Measurements from ENCODE around the gene FAM227A.
"Not testable (repeated sequence)": the region's sequence is repeated elsewhere in the genome, so short reads cannot be mapped to it uniquely, and the experiment has no call there.

The FAM227A gene

DNA sequence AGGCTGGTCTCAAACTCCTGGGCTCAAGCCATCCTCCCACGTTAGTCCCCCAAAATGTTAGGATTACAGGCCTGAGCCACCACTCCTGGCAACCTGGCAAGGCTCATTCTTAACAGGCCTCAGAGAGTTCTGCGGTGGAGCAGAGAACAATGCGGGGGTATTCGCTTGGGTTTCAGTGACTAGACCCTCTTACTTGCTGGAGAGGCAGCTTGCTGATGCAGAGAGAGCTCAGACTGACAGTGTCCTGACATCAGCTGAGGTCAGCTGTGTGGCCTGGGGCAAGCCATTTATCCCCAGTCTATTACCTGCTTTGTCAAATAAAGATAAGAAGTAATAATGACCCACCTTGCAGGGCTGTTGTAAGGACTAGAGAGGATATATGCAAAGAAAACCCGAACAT lies 46.0 kb downstream of the FAM227A start:
- DNase-seq, result no peak

DNA sequence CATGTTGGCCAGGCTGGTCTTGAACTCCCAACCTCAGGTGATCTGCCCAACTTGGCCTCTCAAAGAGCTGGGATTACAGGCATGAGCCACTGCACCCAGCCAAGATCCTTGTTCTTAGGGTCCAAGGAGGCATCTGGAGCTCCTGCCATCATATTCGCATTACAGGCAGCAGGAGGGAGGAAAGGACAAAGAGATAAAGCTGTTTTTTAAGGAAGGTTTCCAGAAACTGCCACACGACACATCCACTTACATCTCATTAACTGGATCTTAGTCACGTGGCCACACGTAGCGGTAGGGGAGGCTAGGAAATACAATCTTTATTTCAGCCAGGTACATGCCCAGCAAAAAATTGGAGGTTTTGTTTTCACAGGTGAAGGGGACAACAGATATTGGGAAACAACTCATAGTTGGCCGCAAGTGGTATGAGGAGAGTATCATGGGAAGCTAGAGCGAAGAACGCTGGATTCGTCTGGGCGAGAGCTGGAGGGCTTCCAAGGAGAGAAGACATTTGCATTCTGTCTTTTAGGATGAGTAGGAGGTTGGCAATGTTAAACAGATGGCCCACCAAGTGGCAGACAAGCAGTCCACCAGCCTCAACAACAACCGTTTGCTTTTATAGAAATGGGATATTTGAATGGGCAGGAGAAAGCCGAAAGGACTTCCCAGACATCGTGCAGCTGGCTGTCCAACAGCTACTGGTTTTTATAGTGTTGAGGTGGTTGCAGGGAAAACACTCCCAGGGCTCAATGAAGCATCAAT lies 47.0 kb downstream of the FAM227A start:
- DNase-seq, result no peak

DNA sequence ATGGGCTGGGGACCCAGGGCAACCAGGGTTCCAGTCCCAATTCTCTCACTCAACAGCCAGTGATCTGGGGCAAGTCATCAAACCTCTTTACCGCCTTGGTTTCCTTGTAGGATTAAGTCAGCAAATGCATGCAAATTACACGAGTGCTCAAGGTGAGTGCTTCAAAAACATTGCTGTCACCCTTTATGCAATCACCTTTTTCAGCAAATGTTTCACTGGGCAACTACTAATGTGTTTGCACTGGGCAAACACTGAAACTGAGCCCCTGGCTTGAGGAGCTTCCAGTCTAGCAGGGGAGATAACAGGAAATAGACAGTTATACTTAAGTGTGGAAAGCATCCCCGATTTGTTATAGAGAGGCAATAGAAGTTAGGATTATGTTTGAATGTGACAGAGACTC lies 48.5 kb downstream of the FAM227A start:
- DNase-seq, result no peak

GRCh38 chr22:38602166-38602565 lies 54.0 kb downstream of the FAM227A start:
- no peak for DNase-seq

- no peak for DNase-seq
Measured at GRCh38 chr22:38601221-38601764, 54.9 kb downstream of the FAM227A start.

DNA sequence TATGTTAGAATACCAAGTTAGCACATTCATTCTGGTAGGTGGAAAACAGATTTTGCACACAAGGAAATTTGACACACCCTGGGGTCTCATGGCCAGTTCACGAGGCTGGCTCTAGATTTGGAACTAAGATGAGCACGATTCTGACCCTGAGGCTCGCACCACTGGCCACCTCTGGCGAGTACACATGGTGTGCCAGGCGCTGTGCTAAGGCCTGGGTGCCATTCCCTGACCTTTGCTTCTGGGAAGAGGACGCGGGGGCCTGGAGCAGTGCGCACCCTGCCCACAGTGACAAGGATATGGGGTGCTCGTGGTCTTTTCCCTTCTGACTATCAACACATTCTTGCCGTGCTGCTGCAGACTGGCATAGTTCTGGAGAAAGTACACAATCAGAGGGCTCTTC lies 56.7 kb downstream of the FAM227A start:
- DNase-seq, result no peak

DNA sequence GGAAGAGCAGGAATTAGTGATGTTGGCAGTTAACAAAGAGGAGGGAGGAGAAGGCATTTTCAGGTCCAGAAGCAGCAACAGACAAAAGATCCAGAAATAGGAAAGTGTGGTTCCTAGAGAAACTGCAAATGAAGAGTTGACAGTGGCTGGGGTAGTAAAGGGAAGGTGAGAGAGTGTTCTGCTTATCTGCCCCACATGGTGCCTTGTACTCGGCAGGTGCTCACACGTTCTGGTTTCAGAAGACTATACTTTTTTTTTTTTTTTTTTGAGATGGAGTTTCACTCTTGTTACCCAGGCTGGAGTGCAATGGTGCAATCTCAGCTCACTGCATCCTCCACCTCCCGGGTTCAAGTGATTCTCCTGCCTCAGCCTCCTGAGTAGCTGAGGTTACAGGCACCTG lies 73.3 kb downstream of the FAM227A start:
- not testable (repeated sequence) for DNase-seq

DNA sequence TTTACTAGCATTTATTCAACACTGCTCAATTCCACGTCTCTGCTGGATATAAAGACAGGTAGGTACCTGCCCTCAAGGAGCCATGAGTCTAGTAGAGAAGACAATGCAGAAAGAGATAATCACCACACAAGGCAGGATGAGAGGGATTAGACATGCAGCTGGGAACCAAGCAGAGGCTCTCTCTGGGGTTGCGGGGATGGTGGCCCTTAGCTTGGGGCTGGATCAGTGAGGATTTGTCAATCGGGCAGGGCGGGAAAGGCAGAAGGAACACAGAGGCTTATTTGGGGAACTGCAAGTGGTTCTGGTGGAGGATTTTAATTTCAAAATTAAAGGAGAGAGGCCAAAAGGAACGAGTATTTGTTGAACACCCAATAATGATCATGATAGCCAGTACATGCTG lies 77.7 kb downstream of the FAM227A start:
- DNase-seq, result no peak

- peak; percentile 56 for DNase-seq
Measured at GRCh38 chr22:38572065-38572464, 84.1 kb downstream of the FAM227A start.

- DNase-seq, result peak; percentile 34
Measured at GRCh38 chr22:38570779-38571364, 85.3 kb downstream of the FAM227A start.

GRCh38 chr22:38569972-38570778 lies 86.0 kb downstream of the FAM227A start, which contains the start of gene DMC1:
Gene DMC1 (minus strand): TSS chr22:38570183. CDS start chr22:38568256, 1,927 bp downstream.
- peak; percentile 97 for DNase-seq

DNA sequence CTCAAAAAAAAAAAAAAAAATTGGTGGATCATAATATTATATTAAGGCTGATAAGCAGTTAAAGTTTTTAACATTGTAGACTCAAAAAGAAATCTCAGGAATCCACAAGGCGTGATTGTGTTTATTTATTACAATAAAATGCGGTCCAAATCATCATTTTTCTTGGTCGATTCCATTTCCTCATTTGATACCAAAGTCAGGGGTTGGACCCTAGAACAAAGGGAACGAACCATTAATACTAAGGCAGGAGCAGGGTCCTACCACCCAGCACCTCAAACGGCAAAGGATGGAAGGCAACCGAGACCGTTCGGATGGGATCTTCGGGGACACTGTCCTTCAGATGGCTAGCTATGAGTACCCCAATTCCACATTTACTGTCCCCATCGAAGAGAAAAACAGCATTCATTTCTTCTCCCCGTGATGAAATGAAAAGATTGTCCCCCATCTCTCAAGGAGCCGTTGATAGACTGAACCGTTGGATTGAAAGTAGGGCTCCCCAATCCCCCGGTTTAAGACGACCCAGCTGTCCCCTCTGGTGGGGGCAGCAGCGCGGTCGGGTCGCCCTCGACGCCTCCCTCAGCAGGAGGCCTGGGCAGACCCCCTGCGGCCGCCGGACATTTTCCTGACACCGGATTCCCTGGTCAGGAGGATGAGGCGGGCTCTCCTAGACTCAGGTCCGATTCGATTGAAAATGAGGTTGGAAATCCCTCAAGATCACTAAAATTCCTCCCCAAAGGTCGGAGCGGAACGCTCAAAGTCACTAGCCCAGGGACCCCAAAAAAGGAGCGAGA lies 86.8 kb downstream of the FAM227A start:
- DNase-seq, result no peak

GRCh38 chr22:38567531-38568285 lies 88.5 kb downstream of the FAM227A start:
- no peak for DNase-seq

- no peak for DNase-seq
Measured at GRCh38 chr22:38566726-38567504, 89.3 kb downstream of the FAM227A start.

DNA sequence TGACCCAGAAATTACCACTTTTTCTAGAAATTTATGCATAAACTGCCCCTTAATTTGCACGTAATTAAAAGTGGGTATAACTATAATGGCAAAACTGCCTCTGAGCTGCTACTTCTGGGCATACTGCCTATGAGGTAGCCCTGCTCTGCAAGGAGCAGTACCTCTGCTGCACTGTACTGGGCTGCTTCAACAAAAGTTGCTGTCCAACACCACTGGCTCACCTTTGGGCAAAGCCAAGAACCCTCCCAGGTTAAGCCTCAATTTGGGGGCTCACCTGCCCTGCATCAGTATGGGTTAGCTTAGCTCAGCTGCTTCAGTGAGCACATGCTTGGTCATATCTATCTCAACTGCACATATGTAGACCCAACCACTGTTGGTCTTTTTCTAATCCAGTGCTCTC lies 90.8 kb downstream of the FAM227A start:
- DNase-seq, result no peak

DNA sequence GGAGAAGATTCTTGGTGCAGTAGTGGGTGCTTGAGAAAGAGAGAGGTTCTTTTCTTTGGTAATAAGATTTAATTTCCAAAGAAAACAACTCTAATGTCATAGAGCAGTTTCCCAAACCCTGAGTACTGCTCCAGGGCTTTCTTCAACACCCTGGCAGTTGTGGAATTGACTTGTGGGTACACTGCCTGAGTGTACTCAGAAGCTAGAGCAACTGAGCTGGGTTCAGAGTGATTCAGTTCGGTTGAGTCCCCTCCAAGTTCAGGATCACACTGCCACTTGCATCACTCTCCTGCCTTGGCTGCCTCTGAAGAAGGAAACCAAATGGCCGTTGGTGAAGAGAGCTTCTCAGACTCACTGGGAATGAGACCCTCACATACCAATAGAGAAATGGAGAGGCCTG lies 91.5 kb downstream of the FAM227A start:
- no peak for DNase-seq

DNA sequence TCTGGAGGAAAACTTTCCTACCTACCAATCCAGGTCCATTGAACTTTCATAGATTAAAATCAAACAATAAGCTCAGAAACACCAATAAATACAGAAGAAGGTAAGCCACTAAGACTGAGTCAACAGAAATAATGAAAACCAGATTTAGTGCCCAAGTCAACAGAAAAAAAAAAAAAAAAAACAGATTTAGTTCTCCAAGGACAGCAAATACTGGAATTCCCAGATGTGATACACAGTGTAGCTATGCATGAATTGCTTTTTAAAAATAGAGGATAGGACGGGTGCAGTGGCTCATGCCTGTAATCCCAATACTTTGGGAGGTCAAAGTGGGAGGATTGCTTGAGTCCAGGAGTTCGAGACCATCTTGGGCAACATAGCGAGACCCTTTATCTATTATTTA lies 101.9 kb downstream of the FAM227A start:
- no peak for DNase-seq

GRCh38 chr22:38549101-38549894 lies 106.9 kb downstream of the FAM227A start:
- DNase-seq, result no peak

GRCh38 chr22:38540701-38541100 lies 115.5 kb downstream of the FAM227A start:
- no peak for DNase-seq

- no peak for DNase-seq
Measured at GRCh38 chr22:38531251-38531938, 124.8 kb downstream of the FAM227A start.

All from CD4-positive, alpha-beta T cell treated with Interleukin-12 subunit alpha and Interleukin-12 subunit beta, for 1 hour (primary cell).